Brain microvascular endothelial cell (primary cell): ENCODE results near the gene FAM83B.

Experiments used
- DNase-seq: peaks from one replicate; pipeline ENCODE4 v3.0.0-alpha.2; 2020
- H3K27ac ChIP-seq: fragments of 250-450 bp; sonication (Bioruptor Pico); 2 replicates; pipeline ENCODE4 v1.5.1; 2020; ENCODE audit warnings: mild to moderate bottlenecking, moderate library complexity
- H3K27me3 ChIP-seq: fragments of 250-450 bp; sonication (Bioruptor Pico); replicated peaks from 2 replicates; pipeline ENCODE4 v1.5.1; 2020; ENCODE audit warnings: mild to moderate bottlenecking
- H3K36me3 ChIP-seq: fragments of 250-450 bp; sonication (Bioruptor Pico); replicated peaks from 2 replicates; pipeline ENCODE4 v1.5.1; 2020; ENCODE audit warnings: mild to moderate bottlenecking
- H3K4me3 ChIP-seq: 2 replicates; pipeline ENCODE4 v1.5.1; 2011; ENCODE audit warnings: low read depth, mild to moderate bottlenecking, control low read depth, low read length, moderate library complexity
- CTCF ChIP-seq: IDR thresholded peaks from 2 replicates; pipeline ENCODE4 v1.5.1; 2011; ENCODE audit warnings: low read depth, mild to moderate bottlenecking, moderate library complexity, low read length, control low read depth, inconsistent platforms; ENCODE audit errors: missing control alignments
- in situ Hi-C: cut with HindIII; loops from 2 replicates; pipeline ENCODE4 v1.10.0; 2017; ENCODE audit warnings: low sequenced_read_pairs, low pct_ligation_motif_present

Gene FAM83B

GRCh38 chr6:54865091-54865631, 18.6 kb downstream of the FAM83B start:
- Histone ChIP-seq H3K27me3 (no peaks in the 10 kb centered on the region), H3K27ac (no peak overlapping the region), H3K4me3 (no peak overlapping the region), H3K36me3 (no peaks in the 10 kb centered on the region)
- TF ChIP-seq CTCF, result no peak
- no peak for DNase-seq
- in situ Hi-C loops, result no loop called here

- DNase-seq, result no peak
- in situ Hi-C loops, result no loop called here
- Histone ChIP-seq H3K27me3 (no peaks in the 10 kb centered on the region), H3K36me3 (no peaks in the 10 kb centered on the region), H3K4me3 (no peak overlapping the region), H3K27ac (no peak overlapping the region)
- TF ChIP-seq CTCF, result no peak
Observed at GRCh38 chr6:54868556-54868955, 22.0 kb downstream of the FAM83B start.

GRCh38 chr6:54873599-54873998, 27.0 kb downstream of the FAM83B start:
- TF ChIP-seq CTCF, result no peak
- H3K36me3 ChIP-seq, result no peaks in the 10 kb centered on the region
- H3K27ac ChIP-seq, result no peak overlapping the region
- DNase-seq, result no peak
- H3K27me3 ChIP-seq, result no peaks in the 10 kb centered on the region
- in situ Hi-C loops, result no loop called here
- no peak overlapping the region for H3K4me3 ChIP-seq

- in situ Hi-C loops, result no loop called here
- Histone ChIP-seq H3K27ac (no peak overlapping the region), H3K4me3 (no peak overlapping the region), H3K27me3 (no peaks in the 10 kb centered on the region), H3K36me3 (no peaks in the 10 kb centered on the region)
- TF ChIP-seq CTCF, result no peak
- DNase-seq, result no peak
Observed at GRCh38 chr6:54874349-54875048, 27.9 kb downstream of the FAM83B start.

GRCh38 chr6:54875539-54875938, 29.0 kb downstream of the FAM83B start:
- no peak for TF ChIP-seq CTCF
- Histone ChIP-seq H3K36me3 (no peaks in the 10 kb centered on the region), H3K27me3 (no peaks in the 10 kb centered on the region), H3K27ac (no peak overlapping the region), H3K4me3 (no peak overlapping the region)
- no peak for DNase-seq
- in situ Hi-C loops, result no loop called here

GRCh38 chr6:54876365-54876764, 29.8 kb downstream of the FAM83B start:
- Histone ChIP-seq H3K27ac (no peak overlapping the region), H3K4me3 (no peak overlapping the region), H3K36me3 (no peaks in the 10 kb centered on the region), H3K27me3 (no peaks in the 10 kb centered on the region)
- DNase-seq, result no peak
- in situ Hi-C loops, result no loop called here
- TF ChIP-seq CTCF, result no peak
